Breast epithelium (tissue), 3 donors: ENCODE results near the gene EPPIN.

Source experiments
- CTCF ChIP-seq, 3 donors: fragments of 450-650 bp; IDR thresholded peaks; one replicate each; pipeline ENCODE4 v1.5.1; 2016 to 2017; ENCODE audit warnings: antibody characterized with exemption in 3 of 3, mild to moderate bottlenecking in 3 of 3, moderate library complexity in 3 of 3
- POLR2A ChIP-seq: fragments of 450-650 bp; IDR thresholded peaks from one replicate; pipeline ENCODE4 v1.6.1; 2016; ENCODE audit warnings: antibody characterized with exemption, mild to moderate bottlenecking, moderate library complexity

GRCh38 chr20:45593498-45593897 is 46.3 kb upstream of the EPPIN start:
- TF ChIP-seq CTCF (IDR thresholded peaks at IDR 0.05) (no peak), POLR2A (no peak)
